ENCODE data around the gene LRFN4.
A peak's percentile ranks its signal among the peaks of the same experiment; 100 is the strongest.

LRFN4 gene

GRCh38 chr11:66870616-66871520 is 14.0 kb downstream of the LRFN4 start:
- DNase-seq (ENCODE audit: low spot score) = no peak

- no peak for DNase-seq (ENCODE audit: low spot score)
These were observed 14.6 kb downstream of the LRFN4 start for GRCh38 chr11:66871521-66871901.

- no peak for DNase-seq (ENCODE audit: low spot score)
These were observed 17.4 kb downstream of the LRFN4 start for GRCh38 chr11:66874232-66874631.

GRCh38 chr11:66875378-66875777 is 18.5 kb downstream of the LRFN4 start:
- no peak for DNase-seq (ENCODE audit: low spot score)

- no peak for DNase-seq (ENCODE audit: low spot score)
These were observed 20.9 kb downstream of the LRFN4 start for GRCh38 chr11:66877588-66878385.

- DNase-seq (ENCODE audit: low spot score) = no peak
These were observed 21.6 kb downstream of the LRFN4 start for GRCh38 chr11:66878474-66878873.

- DNase-seq (ENCODE audit: low spot score) = no peak
These were observed 22.1 kb downstream of the LRFN4 start for GRCh38 chr11:66879000-66879399.

- DNase-seq (ENCODE audit: low spot score) = no peak
These were observed 22.7 kb downstream of the LRFN4 start for GRCh38 chr11:66879583-66879982.

GRCh38 chr11:66879999-66880398 is 23.1 kb downstream of the LRFN4 start:
- no peak for DNase-seq (ENCODE audit: low spot score)

- no peak for DNase-seq (ENCODE audit: low spot score)
These were observed 23.9 kb downstream of the LRFN4 start for GRCh38 chr11:66880496-66881450.

- no peak for DNase-seq (ENCODE audit: low spot score)
These were observed 24.6 kb downstream of the LRFN4 start for GRCh38 chr11:66881451-66881835.

- DNase-seq (ENCODE audit: low spot score) = no peak
These were observed 25.1 kb downstream of the LRFN4 start for GRCh38 chr11:66881927-66882452.

- DNase-seq (ENCODE audit: low spot score) = no peak
These were observed 25.7 kb downstream of the LRFN4 start for GRCh38 chr11:66882561-66883015.

GRCh38 chr11:66883016-66883965 is 26.4 kb downstream of the LRFN4 start:
- DNase-seq (ENCODE audit: low spot score) = peak; percentile 47

GRCh38 chr11:66884443-66884842 is 27.6 kb downstream of the LRFN4 start:
- DNase-seq (ENCODE audit: low spot score) = no peak

- no peak for DNase-seq (ENCODE audit: low spot score)
These were observed 28.6 kb downstream of the LRFN4 start for GRCh38 chr11:66885469-66885868.

- no peak for DNase-seq (ENCODE audit: low spot score)
These were observed 29.1 kb downstream of the LRFN4 start for GRCh38 chr11:66885950-66886440.

GRCh38 chr11:66886671-66887221 is 29.9 kb downstream of the LRFN4 start:
- no peak for DNase-seq (ENCODE audit: low spot score)

- no peak for DNase-seq (ENCODE audit: low spot score)
These were observed 30.7 kb downstream of the LRFN4 start for GRCh38 chr11:66887526-66887925.

GRCh38 chr11:66888282-66888681 is 31.4 kb downstream of the LRFN4 start:
- no peak for DNase-seq (ENCODE audit: low spot score)

Measured in kidney capillary endothelial cell (primary cell).